Fibroblast of peridontal ligament (primary cell): Measurements from ENCODE around the gene ADAM20.
"Not testable (repeated sequence)": the region's sequence is repeated elsewhere in the genome, so short reads cannot be mapped to it uniquely, and the experiment has no call there.

Source experiments
- DNase-seq: peaks from one replicate; pipeline ENCODE4 v3.0.0-alpha.2; 2010; ENCODE audit errors: extremely low read depth

The ADAM20 gene

DNA sequence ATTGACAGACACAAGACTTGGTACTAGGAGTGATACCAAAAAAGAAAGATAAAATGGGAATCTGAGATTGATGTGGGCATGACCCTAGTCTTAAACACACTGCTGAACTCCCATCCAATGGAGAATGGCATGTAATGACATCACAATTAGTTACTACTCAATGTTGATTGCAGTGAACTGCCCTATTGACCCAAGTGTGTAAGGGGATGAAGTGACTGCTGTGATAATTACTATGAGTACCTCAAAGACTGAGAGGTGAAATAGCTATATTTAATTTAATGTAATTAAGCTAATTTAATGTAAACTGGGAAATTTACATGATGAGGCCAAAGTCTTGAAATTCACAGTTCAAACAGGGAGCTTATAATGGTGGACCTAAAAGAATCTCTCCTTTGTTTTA, at the start of gene ADAM20:
Gene ADAM20 (minus strand): TSS at position 101 of the 400 bp plus-strand sequence. CDS start 10,247 bp downstream, outside the sequence.
- DNase-seq = no peak

DNA sequence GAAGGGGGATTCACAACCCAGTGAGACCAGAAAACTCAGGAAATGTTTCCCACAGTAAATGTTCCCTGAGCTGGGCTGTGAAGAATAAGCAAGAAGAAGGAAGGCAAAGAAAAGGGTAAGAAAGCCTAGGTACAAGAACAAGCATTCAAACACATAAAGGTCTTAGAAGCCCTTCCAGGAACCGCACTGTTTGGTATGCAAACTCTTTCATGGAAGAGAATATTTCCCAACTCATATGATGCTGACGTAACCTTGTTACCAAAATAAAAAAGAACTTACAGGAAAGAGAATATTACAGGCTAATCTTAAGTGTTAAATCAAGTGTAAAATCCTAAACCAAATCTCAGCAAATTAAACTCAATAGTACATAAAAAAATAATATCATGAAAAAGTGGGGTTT, 42.1 kb upstream of the ADAM20 start:
- no peak for DNase-seq

DNA sequence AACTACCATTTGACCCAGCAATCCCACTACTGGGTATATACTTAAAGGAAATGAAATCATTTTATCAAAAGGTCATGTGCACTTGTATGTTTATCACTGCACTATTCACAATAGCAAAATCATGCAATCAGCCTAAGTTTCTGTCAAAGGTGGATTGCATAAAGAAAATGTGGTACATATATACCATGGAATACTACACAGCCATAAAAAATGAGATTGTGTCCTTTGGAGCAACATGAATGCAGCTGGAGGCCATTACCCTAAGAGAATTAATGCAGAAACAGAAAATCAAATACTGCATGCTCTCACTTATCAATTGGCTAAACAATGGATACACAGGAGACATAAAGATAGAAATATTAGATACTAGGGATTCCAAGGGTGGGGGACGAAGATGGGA, 38.2 kb upstream of the ADAM20 start:
- no peak for DNase-seq

DNA sequence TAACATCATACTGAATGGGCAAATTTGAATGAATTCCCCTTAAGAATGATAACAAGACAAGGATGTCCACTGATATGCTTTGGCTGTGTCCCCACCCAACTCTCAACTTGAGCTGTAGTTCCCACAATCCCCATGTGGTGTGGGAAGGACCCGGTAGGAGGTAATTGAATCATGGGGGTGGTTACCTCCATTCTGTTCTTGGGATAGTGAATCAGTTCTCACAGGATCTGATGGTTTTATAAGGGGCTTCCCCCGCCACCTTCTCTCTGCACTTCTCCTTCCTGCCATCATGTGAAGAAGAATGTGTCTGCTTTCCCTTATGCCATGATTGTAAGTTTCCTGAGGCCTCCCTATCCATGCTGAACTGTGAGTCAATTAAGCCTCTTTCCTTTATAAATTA, 36.3 kb upstream of the ADAM20 start:
- no peak for DNase-seq

DNA sequence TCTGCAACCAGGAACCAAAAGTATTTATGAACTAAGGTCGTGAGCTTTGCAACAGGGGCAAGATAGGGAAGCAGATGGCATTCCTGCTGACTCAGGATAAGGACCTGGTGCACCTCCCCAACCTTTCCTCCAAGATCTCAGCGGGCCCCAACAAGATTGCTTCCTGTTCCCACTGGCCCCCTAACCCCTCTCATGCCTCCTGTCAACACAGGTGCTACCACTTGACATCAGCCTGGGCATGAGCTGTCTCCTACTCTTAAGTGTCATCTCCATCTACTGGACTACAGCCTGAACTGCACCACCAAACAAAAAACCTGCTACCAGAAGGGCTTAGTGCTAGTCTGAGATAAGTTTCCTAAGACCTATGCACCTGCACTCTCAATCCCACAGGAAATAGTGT, 33.0 kb upstream of the ADAM20 start:
- peak; percentile 27 for DNase-seq

DNA sequence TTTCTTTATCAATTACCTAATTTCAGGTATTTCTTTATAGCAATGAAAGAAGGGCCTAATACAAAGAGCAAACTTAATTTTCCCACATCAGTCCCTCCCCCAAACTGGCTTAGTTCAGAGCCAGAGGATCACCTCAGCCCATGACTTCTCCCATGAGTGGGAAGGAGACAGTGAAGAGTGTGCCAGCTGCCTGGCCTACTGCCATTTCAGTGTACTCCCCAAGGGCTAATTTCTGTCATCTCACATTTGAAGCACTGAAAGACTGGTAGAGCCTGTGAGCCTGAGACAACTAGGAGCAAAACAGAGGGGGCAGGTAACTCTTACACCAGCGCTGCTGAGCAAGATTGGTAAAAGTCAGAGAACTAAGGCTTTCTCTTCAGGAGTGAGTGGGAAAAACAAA, 29.1 kb upstream of the ADAM20 start:
- DNase-seq = no peak

DNA sequence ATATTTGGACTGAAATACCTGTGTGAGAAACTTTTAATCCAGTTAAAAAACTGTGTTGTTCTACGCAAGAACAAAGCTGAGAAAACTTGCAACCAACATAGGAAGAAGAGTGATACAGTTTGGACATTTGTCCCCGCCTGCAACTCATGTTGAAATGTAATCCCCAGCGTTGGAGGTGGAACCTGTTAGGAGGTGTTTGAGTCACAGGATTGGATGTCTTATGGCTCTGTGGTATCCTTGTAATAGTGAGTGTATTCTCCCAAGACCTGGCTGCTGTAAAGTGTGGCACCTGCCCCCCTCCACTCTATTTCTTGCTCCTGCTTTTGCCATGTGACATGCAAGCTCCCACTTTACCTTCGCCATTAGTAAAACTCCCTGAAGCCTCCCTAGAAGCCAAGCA, 28.6 kb upstream of the ADAM20 start:
- DNase-seq = no peak

DNA sequence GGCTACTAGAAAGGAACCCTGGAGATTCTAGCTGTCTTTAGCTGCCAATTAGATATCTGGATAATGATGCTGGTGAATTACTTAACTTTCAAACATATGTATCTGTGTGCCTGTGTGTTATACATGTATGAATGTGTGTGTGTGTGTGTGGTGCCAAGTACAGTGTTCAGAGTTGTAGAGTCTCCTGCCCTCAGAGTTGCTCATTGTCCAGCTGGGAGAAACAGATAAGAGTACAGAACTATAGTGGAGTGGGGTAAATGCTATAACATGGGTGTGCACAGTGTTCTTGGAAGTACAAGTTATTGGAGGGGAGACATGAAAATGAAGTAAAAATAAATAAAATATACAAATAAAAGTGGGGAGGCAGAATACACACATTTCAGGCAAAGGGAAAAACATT, 23.6 kb upstream of the ADAM20 start:
- DNase-seq = no peak

DNA sequence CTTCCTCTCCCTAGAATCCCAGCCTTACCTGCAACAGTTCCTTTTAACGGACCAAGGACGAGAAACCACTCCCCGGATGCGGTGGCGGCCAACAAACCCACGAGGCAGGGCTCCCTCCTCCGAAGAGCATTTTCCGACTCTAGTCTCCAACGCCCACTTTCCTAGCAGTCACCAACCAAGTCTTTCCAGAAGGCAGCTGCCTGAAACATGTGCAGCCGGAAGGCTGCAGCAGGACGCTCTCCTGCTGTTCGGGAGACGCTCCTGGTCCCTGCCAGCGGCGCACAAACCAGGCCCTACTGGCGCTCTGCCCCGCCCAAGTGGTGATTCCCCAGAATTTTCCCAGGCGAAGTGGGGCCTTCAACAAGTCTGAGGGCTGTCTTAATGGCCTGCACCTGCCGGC, 21.1 kb upstream of the ADAM20 start:
- no peak for DNase-seq

DNA sequence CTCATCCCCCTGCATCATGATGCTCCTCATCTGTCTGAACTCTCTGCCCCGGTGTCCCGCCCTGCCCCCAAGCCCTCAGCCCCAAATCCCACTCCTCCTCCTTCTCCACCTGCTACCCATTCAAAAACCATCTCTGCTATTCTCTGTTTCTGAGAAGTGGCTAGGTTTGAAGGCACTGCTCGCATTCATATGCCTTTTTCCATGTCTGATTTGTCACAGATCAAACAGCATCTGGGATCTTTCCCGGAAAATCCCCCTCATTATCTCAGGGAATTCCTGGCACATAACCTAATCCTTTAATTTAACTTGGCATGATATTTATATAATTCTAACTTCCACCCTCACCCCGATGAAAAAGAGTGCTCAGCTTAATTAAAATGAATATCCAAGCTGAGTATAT, 3.3 kb upstream of the ADAM20 start:
- no peak for DNase-seq

DNA sequence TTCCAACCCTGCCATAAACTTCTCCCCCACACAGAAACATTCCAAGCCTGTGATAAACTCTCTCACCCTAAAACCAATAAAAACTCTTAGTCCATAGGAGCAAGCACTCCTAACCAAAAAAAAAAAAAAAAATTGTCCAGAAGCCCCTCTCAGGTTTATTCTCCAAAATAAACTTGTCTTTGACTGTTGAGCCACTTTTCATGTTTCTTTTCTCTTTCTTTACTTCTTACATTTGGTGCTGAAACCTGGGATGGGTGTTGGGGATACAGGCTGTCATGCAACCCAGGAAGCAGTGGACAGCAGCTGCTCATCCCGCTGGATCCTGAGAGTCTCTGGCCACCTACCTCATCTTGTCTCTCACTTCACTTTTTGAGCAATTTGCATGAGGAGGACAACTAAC, 2.0 kb upstream of the ADAM20 start:
- DNase-seq = no peak

DNA sequence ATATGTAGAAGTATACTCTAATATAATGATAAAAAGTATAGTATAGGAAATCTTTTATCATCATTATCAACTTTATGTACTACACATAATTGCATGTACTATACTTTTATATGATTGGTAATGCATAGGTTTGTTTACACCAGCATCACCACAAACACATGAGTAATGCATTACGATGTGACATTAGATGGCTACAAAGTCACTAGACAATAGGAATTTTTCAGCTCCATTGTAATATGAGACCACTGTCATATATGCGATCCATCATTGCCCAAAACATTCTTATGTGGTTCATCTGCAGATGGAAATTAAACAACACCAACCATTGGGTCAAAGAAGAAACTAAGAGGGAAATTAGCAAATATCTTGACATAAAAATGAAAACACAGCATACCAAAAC, 4.4 kb downstream of the ADAM20 start:
- no peak for DNase-seq

DNA sequence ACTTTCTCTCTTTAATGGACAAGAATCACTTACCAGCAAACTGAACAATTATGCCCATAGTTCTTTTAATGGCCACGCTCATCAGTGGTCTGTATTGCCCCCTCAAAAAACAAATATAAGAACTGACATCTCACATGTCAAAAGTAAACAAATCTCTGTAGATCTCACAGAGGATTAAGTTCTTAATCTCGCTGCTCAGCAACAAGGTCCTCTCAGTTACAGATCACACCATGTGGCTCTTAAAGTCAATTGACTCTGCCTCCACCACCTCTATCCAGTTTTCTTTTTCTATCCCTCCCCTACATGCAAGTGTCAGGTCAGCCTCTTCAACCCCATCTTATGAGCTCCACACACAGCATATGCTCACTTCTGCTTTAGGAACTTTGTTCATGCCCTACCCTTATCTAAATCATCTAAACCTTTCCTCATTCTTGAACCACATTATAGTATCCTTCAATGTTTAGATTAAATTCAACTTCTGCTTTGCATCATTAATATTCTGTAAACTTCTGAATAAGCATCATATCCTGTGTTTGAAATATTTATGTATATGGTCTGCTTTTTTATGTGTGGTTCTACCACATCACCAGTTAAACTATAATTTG, 7.2 kb downstream of the ADAM20 start:
- DNase-seq = no peak

DNA sequence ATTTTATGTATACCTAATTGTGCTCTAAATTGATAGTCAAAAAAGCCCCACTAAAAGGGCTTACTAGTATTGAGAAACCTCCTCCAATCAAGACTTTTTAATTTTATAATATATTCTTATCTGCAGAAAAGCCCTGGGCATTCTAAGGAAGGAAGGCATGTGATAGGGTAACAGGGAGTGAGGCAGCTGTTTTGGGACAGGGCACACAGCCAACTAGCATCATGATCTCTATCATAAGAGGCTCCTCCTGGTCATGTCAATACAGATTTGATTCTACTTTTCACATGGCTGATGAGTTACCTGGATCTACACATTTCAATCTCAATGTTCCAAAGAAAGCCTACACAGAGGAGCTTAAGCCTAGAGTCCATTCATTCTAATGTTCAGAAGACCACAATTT, 9.1 kb downstream of the ADAM20 start:
- no peak for DNase-seq

DNA sequence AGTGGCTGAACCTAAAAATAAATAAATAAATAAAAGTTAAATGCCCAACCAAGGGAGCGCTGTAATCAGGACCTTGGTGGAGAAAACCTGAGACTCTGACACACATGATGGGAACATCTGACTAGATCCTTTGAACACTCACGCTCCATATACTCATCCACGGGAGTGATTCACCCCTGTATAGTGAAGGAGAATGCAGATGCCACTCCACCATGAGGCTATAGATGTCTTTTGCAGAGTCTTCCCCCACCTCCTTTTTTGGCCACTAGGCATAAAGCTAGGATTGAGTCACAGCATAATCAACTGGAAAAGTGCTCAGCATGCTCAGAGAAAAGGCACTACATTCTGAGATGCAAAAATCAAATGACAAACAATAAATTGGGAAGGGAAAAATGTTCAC, 19.0 kb downstream of the ADAM20 start:
- DNase-seq = no peak

DNA sequence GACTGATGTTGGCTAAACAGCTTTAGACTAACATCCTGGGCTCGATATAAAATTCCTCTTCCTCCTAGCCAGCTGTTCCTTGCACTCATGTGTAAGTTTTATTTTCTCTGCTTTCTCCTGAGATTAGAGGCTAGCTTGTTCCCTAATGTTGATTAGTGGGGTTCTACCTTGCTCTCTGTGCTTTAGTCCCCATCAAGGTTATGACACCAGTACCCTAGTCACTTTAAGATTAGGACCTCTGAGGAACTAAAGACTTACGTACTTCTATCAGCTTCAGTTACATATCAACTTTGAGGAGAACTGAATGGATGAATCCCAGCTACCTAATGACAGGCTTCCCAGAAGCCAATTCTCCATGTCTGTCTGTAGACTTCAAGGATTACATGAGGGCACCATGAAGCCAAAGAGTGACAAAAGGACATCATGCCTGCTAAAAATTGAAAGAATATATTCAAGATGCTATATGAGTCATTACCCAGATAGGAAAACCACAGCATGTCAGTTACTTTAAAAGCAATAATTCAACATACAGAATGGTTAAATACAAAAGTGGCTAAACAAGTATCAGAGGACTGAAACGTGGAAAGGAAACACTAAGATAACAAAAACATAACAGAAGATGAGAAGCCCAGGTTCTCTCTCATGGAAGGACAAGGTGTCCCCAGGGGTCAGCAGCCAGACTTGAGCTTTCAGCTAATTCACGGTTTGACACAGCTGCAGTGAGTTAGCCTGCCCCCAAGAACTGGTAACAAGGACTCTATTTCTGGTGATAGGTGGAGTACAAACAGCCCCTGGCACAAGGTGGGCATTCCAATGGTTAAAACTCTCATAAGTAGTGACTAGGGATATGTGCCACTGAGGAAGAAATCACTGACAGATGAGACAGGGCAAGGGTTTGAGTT, 20.4 kb downstream of the ADAM20 start:
- DNase-seq = no peak

DNA sequence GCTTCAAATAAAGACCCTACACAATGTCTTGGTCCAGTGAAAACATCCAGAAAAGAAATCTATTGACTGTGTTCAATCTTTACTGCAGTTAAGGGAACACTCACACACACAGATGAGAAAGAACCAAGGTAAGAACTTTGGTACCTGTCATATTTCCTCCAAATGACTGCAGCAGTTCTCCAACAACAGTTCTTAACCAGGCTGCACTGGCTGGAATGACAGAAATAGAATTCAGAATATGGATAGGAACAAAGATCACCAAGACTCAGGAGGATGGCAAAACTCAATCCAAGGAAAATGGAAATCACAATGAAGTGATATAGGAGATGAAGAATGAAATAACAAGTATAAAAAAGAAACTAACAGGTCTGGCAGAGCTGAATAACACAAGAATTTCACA, 36.6 kb downstream of the ADAM20 start:
- no peak for DNase-seq

DNA sequence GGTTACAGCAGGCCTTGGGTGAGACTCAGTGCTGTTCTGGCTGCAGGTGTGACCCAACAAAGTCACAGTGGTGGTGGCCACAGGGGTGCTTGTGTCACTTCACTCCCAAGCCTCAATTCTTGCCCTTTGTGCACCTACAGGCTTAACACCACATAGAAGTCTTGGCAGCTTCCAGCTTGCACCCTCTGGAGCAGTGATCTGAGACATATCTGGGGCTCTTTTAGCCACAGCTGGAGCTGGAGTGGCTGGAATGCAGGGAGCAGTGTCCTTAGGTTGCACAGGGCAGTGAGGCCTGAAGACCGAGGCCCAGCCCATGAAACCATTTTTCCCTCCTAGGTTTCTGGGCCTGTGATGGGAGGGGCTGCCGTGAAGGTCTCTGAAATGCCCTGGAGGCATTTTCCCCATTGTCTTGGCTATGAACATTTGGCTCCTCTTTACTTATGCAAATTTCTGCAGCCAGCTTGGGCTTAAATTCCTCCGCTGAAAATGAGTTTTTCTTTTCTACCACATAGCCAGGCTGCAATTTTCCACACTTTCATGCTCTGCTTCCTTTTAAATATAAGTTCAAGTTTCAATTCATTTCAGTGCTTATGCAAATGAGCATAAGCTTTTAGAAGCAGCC, 45.1 kb downstream of the ADAM20 start:
- DNase-seq = no peak

DNA sequence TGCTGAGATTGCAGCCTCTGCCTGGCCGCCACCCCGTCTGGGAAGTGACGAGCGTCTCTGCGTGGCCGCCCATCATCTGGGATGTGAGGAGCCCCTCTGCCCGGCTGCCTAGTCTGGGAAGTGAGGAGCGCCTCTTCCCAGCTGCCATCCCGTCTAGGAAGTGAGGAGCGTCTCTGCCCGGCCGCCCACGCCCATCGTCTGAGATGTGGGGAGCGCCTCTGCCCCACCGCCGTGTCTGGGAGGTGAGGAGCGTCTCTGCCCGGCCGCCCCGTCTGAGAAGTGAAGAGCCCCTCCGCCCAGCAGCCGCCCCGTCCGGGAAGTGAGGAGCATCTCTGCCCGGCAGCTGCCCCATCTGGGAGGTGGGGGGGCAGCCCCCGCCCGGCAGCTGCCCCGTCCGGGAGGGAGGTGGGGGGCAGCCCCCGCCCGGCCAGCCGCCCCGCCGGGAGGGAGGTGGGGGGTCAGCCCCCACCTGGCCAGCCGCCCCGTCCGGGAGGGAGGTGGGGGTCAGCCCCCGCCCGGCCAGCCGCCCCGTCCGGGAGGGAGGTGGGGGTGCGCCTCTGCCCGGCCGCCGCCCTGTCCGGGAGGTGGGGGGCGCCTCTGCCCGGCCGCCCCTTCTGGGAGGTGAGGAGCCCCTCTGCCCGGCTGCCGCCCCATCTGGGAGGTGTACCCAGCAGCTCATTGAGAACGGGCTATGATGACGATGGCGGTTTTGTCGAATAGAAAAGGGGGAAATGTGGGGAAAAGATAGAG, 57.3 kb downstream of the ADAM20 start:
- not testable (repeated sequence) for DNase-seq

DNA sequence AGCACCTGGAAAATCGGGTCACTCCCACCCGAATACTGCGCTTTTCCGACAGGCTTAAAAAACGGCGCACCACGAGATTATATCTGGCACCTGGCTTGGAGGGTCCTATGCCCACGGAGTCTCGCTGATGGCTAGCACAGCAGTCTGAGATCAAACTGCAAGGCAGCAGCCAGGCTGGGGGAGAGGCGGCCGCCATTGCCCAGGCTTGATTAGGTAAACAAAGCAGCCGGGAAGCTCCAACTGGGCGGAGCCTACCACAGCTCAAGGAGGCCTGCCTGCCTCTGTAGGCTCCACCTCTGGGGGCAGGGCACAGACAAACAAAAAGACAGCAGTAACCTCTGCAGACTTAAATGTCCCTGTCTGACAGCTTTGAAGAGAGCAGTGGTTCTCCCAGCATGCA, 59.3 kb downstream of the ADAM20 start:
- not testable (repeated sequence) for DNase-seq

DNA sequence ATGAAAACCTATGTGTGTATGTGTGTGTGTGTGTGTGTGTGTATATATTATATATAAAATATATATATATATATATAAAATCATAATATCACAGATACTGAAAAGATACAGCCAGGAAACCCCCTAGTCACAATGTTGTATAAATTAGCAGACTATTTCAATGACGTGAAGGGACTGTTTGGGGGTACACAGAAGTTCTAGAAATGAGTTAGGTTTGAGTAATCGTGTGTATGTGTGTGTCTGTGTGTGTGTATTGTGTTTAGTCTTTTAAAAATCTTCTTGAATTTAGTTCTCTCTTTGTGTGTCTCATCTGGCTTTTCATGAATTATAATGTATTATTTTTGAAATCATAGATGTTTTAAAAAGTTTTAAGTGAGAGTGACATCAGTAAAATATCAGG, 61.0 kb downstream of the ADAM20 start:
- no peak for DNase-seq
